HUES6 (cell line): Measurements from ENCODE around the gene DIP2C.
"Not testable (repeated sequence)": the region's sequence is repeated elsewhere in the genome, so short reads cannot be mapped to it uniquely, and the experiment has no call there.

ENCODE experiments used
- H3K27ac ChIP-seq: 2 replicates; pipeline ENCODE4 v1.7.0; 2013; ENCODE audit warnings: low read depth, mild to moderate bottlenecking, low read length, inconsistent platforms
- H3K27me3 ChIP-seq: 2 replicates; pipeline ENCODE4 v1.6.1; 2013; ENCODE audit warnings: low read length; ENCODE audit not compliant: control insufficient read depth, insufficient read depth
- H3K36me3 ChIP-seq: 2 replicates; pipeline ENCODE4 v1.6.1; 2013; ENCODE audit warnings: low read length; ENCODE audit not compliant: control insufficient read depth, insufficient read depth
- H3K4me1 ChIP-seq: 2 replicates; pipeline ENCODE4 v1.6.1; 2013; ENCODE audit warnings: low read length; ENCODE audit not compliant: control insufficient read depth, insufficient read depth
- H3K4me3 ChIP-seq: 2 replicates; pipeline ENCODE4 v1.5.1; 2013; ENCODE audit warnings: low read depth, low read length
- H3K9ac ChIP-seq: one replicate; pipeline ENCODE4 v1.6.1; 2013; ENCODE audit warnings: mild to moderate bottlenecking, low read length
- H3K9me3 ChIP-seq: 2 replicates; pipeline ENCODE4 v1.6.1; 2013; ENCODE audit warnings: low read depth, low read length; ENCODE audit not compliant: control insufficient read depth, insufficient read depth

Gene DIP2C

GRCh38 chr10:308101-308500 lies 381.4 kb downstream of the DIP2C start:
- no peak overlapping the region for H3K4me3 ChIP-seq
- H3K9me3 ChIP-seq = no peaks in the 10 kb centered on the region
- no peak overlapping the region for H3K9ac ChIP-seq
- no peak overlapping the region for H3K27ac ChIP-seq
- H3K36me3 ChIP-seq = peaks cover 8% of the 10 kb centered on the region; the same call in 1 of the 2 replicates
- H3K4me1 ChIP-seq = no peaks in the 10 kb centered on the region
- no peaks in the 10 kb centered on the region for H3K27me3 ChIP-seq

- Histone ChIP-seq H3K27ac (no peak overlapping the region), H3K36me3 (peaks cover 8% of the 10 kb centered on the region; the same call in 1 of the 2 replicates), H3K9me3 (no peaks in the 10 kb centered on the region), H3K27me3 (no peaks in the 10 kb centered on the region), H3K4me3 (no peak overlapping the region), H3K4me1 (no peaks in the 10 kb centered on the region), H3K9ac (no peak overlapping the region)
Measured at GRCh38 chr10:307659-308058, 381.8 kb downstream of the DIP2C start.

- Histone ChIP-seq H3K9me3 (no peaks in the 10 kb centered on the region), H3K27ac (no peak overlapping the region), H3K36me3 (peaks cover 8% of the 10 kb centered on the region; the same call in 1 of the 2 replicates), H3K27me3 (no peaks in the 10 kb centered on the region), H3K4me3 (no peak overlapping the region), H3K4me1 (no peaks in the 10 kb centered on the region), H3K9ac (no peak overlapping the region)
Measured at GRCh38 chr10:306675-307185, 382.7 kb downstream of the DIP2C start.

- no peaks in the 10 kb centered on the region for H3K4me1 ChIP-seq
- H3K9ac ChIP-seq = no peak overlapping the region
- no peaks in the 10 kb centered on the region for H3K9me3 ChIP-seq
- no peak overlapping the region for H3K4me3 ChIP-seq
- peaks cover 8% of the 10 kb centered on the region; the same call in 1 of the 2 replicates for H3K36me3 ChIP-seq
- H3K27me3 ChIP-seq = no peaks in the 10 kb centered on the region
- no peak overlapping the region for H3K27ac ChIP-seq
Measured at GRCh38 chr10:306007-306674, 383.3 kb downstream of the DIP2C start.

GRCh38 chr10:305034-305433 lies 384.4 kb downstream of the DIP2C start:
- Histone ChIP-seq H3K27ac (no peak overlapping the region), H3K36me3 (peaks cover 8% of the 10 kb centered on the region; the same call in 1 of the 2 replicates), H3K9me3 (no peaks in the 10 kb centered on the region), H3K9ac (no peak overlapping the region), H3K4me3 (no peak overlapping the region), H3K4me1 (no peaks in the 10 kb centered on the region), H3K27me3 (no peaks in the 10 kb centered on the region)

GRCh38 chr10:301536-301935 lies 387.9 kb downstream of the DIP2C start:
- Histone ChIP-seq H3K4me1 (no peaks in the 10 kb centered on the region), H3K27me3 (no peaks in the 10 kb centered on the region), H3K36me3 (no peaks in the 10 kb centered on the region), H3K9ac (no peak overlapping the region), H3K27ac (no peak overlapping the region), H3K9me3 (no peaks in the 10 kb centered on the region), H3K4me3 (no peak overlapping the region)

GRCh38 chr10:300580-300979 lies 388.9 kb downstream of the DIP2C start:
- not testable (repeated sequence) for H3K9me3 ChIP-seq, H3K27ac ChIP-seq, H3K36me3 ChIP-seq, H3K4me1 ChIP-seq, H3K9ac ChIP-seq, H3K4me3 ChIP-seq, H3K27me3 ChIP-seq

GRCh38 chr10:299969-300368 lies 389.5 kb downstream of the DIP2C start:
- no peaks in the 10 kb centered on the region for H3K9me3 ChIP-seq
- H3K27me3 ChIP-seq = no peaks in the 10 kb centered on the region
- no peak overlapping the region for H3K9ac ChIP-seq
- H3K4me3 ChIP-seq = no peak overlapping the region
- H3K27ac ChIP-seq = no peak overlapping the region
- no peaks in the 10 kb centered on the region for H3K36me3 ChIP-seq
- no peaks in the 10 kb centered on the region for H3K4me1 ChIP-seq

GRCh38 chr10:299512-299911 lies 390.0 kb downstream of the DIP2C start:
- no peak overlapping the region for H3K9ac ChIP-seq
- H3K27ac ChIP-seq = no peak overlapping the region
- H3K4me3 ChIP-seq = no peak overlapping the region
- no peaks in the 10 kb centered on the region for H3K4me1 ChIP-seq
- H3K27me3 ChIP-seq = no peaks in the 10 kb centered on the region
- H3K9me3 ChIP-seq = no peaks in the 10 kb centered on the region
- no peaks in the 10 kb centered on the region for H3K36me3 ChIP-seq

- Histone ChIP-seq H3K4me3 (no peak overlapping the region), H3K36me3 (no peaks in the 10 kb centered on the region), H3K27ac (no peak overlapping the region), H3K27me3 (no peaks in the 10 kb centered on the region), H3K9me3 (no peaks in the 10 kb centered on the region), H3K9ac (no peak overlapping the region), H3K4me1 (no peaks in the 10 kb centered on the region)
Measured at GRCh38 chr10:298033-298432, 391.4 kb downstream of the DIP2C start.

GRCh38 chr10:297567-297966 lies 391.9 kb downstream of the DIP2C start:
- Histone ChIP-seq H3K9ac (no peak overlapping the region), H3K27ac (no peak overlapping the region), H3K9me3 (no peaks in the 10 kb centered on the region), H3K27me3 (no peaks in the 10 kb centered on the region), H3K36me3 (no peaks in the 10 kb centered on the region), H3K4me3 (no peak overlapping the region), H3K4me1 (no peaks in the 10 kb centered on the region)
